GM23248 (cell line): ENCODE data around the gene ADCY7. TPM values are rescaled to one million over a fixed set of nuclear protein-coding genes. Genes with fewer than 3 reads are reported as not detected.

Experiments used
- DNase-seq: peaks from one replicate; pipeline ENCODE4 v3.0.0-alpha.2; 2015
- H2AFZ ChIP-seq: fragments of 200-600 bp; sonication (generic); 2 replicates; pipeline ENCODE4 v1.6.1; 2016; ENCODE audit warnings: antibody characterized with exemption
- H3F3A ChIP-seq: fragments of 200-600 bp; sonication (generic); 2 replicates; pipeline ENCODE4 v1.6.1; 2016; ENCODE audit warnings: mild to moderate bottlenecking, antibody characterized with exemption, mixed run types; ENCODE audit not compliant: insufficient read depth
- H3K27ac ChIP-seq: fragments of 200-600 bp; sonication (generic); 2 replicates; pipeline ENCODE4 v1.5.1; 2016; ENCODE audit warnings: mild to moderate bottlenecking
- H3K27me3 ChIP-seq: fragments of 200-600 bp; sonication (generic); replicated peaks from 2 replicates; pipeline ENCODE4 v1.6.1; 2016; ENCODE audit warnings: mild to moderate bottlenecking; ENCODE audit not compliant: insufficient read depth
- H3K36me3 ChIP-seq: fragments of 200-600 bp; sonication (generic); 2 replicates; pipeline ENCODE4 v1.6.1; 2016; ENCODE audit warnings: low read depth, mild to moderate bottlenecking
- H3K4me1 ChIP-seq: fragments of 200-600 bp; sonication (generic); 2 replicates; pipeline ENCODE4 v1.6.1; 2016; ENCODE audit warnings: mild to moderate bottlenecking; ENCODE audit not compliant: insufficient read depth
- H3K4me2 ChIP-seq: fragments of 200-600 bp; sonication (generic); one replicate; pipeline ENCODE4 v1.6.1; 2016; ENCODE audit warnings: mild to moderate bottlenecking; ENCODE audit not compliant: unreplicated experiment
- H3K4me3 ChIP-seq: fragments of 200-600 bp; sonication (generic); 2 replicates; pipeline ENCODE4 v1.5.1; 2016; ENCODE audit warnings: mild to moderate bottlenecking
- H3K79me2 ChIP-seq: fragments of 200-600 bp; sonication (generic); 2 replicates; pipeline ENCODE4 v1.6.1; 2016; ENCODE audit warnings: mild to moderate bottlenecking; ENCODE audit not compliant: insufficient read depth
- H3K9ac ChIP-seq: fragments of 200-600 bp; sonication (generic); 2 replicates; pipeline ENCODE4 v1.6.1; 2016; ENCODE audit warnings: mild to moderate bottlenecking
- H3K9me2 ChIP-seq: fragments of 200-600 bp; sonication (generic); 2 replicates; pipeline ENCODE4 v1.6.1; 2016; ENCODE audit warnings: mixed run types, mild to moderate bottlenecking, moderate library complexity; ENCODE audit not compliant: insufficient read depth
- H3K9me3 ChIP-seq: fragments of 200-600 bp; sonication (generic); one replicate; pipeline ENCODE4 v1.6.1; 2017; ENCODE audit warnings: low read depth
- H4K20me1 ChIP-seq: fragments of 200-600 bp; sonication (generic); 2 replicates; pipeline ENCODE4 v1.6.0; 2016; ENCODE audit not compliant: insufficient read depth
- EZH2 ChIP-seq: fragments of 200-600 bp; sonication (generic); IDR thresholded peaks from 2 replicates; pipeline ENCODE4 v1.6.1; 2018; ENCODE audit warnings: antibody characterized with exemption, mild to moderate bottlenecking; ENCODE audit not compliant: insufficient read depth, poor library complexity, severe bottlenecking
- EZH2phosphoT487 ChIP-seq: fragments of 200-600 bp; sonication (generic); IDR thresholded peaks from 2 replicates; pipeline ENCODE4 v1.6.1; 2018; ENCODE audit warnings: antibody characterized with exemption, moderate library complexity, mild to moderate bottlenecking, low read depth; ENCODE audit not compliant: insufficient read depth
- WGBS, 2 experiments: methylation state at CpG; one replicate each; pipeline ENCODE4 v1.1.6; 2015 to 2017; ENCODE audit warnings: low lambda C conversion rate in 2 of 2, low coverage in 1 of 2; ENCODE audit errors: missing lambda C conversion rate in 2 of 2; 5-methylcytosine and 5-hydroxymethylcytosine counted together
- in situ Hi-C: fragments of 300-500 bp; cut with MboI; formaldehyde crosslinking; loops from 2 replicates; pipeline ENCODE4 v1.15.0; 2020
- polyA plus RNA-seq: library from polyadenylated mRNA; unstranded; fragments of >200 nt; fragmentation: Nextera tagmentation; extraction: Ambion mirVana; gene quantifications from 2 replicates; pipeline ENCODE4 v1.2.1, GENCODE V29; 2016
- total RNA-seq: library from RNA; depleted of rRNA; stranded (reverse); fragments of >200 nt; shearing (Covaris generic); gene quantifications from 2 replicates; pipeline ENCODE4 v1.2.3, GENCODE V29; 2014

ADCY7 gene
- total and polyA plus RNA-seq, 2 experiments from 2014 or later = 31.9 to 87.4 TPM

DNA sequence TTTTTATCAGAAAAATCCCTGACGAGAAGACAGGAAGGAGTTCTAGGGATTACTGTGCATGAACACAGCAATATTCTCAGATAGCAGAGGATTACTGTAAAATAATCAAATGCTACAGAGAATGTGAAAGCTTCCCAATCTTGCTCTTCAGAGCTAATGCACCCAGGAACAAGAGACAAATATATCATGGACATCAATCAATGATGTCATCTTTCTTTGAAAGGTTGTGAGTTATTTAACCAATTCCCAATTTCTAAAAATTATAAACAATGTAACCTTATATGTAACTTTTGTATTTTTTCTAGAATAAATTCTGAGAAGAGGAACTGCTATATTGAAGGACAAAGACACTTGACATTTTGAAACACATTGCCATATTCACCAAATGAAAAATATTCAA is 56.0 kb downstream of the ADCY7 start:
- H3K27me3 ChIP-seq = no peaks in the 10 kb centered on the region
- H3K4me3 ChIP-seq = no peak overlapping the region
- no peaks in the 10 kb centered on the region for H4K20me1 ChIP-seq
- H3K36me3 ChIP-seq = peaks cover 58% of the 10 kb centered on the region
- H3K4me1 ChIP-seq = peaks cover 8% of the 10 kb centered on the region
- in situ Hi-C loops = no loop called here
- TF ChIP-seq EZH2phosphoT487 = no peak
- no peak for TF ChIP-seq EZH2
- H3K9ac ChIP-seq = no peak overlapping the region
- H3K79me2 ChIP-seq = peaks cover 6% of the 10 kb centered on the region; the same call in 1 of the 2 replicates
- no peaks in the 10 kb centered on the region for H3K9me3 ChIP-seq
- H3K9me2 ChIP-seq = no peaks in the 10 kb centered on the region
- no peak overlapping the region for H3K27ac ChIP-seq
- DNase-seq = no peak
- no peak overlapping the region for H3K4me2 ChIP-seq
- 89 to 100% methylated on average over 1 of the region's 1 CpG for WGBS, 2 experiments
- peaks cover 27% of the 10 kb centered on the region for H3F3A ChIP-seq
- H2AFZ ChIP-seq = no peak overlapping the region

DNA sequence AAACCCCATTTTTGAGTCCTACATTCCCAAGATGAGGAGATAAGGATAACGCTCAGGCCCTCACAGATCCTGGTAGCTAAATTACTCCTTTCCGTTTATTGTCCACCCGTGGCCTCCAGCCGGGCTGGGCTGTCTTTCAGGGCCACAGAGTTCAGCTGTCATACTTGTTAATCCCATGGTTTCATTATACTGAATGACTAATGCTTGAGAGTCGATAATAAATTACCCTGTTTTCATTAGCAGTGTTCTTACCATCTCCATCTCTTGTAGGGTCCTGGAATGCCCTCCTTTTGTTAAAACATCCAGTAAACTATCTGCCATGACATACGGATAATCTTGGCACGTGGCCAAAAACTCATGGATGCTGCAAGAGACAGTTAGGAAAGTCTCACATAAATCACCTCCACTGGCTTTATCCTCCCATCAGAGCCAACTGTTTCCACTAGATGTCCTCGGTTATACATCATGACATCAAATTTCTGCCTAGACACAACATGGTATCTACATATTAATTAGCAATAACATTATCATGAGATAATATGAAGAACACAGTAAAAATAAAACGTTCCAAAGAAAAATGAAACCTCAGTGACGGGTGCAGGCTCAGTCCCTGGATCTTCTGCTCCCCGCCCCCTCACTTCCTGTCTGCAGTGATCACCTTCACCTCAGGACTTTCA is 57.1 kb downstream of the ADCY7 start:
- Histone ChIP-seq H3K9ac (no peak overlapping the region), H3K9me3 (no peaks in the 10 kb centered on the region), H2AFZ (no peak overlapping the region), H3K9me2 (no peaks in the 10 kb centered on the region), H3F3A (peaks cover 32% of the 10 kb centered on the region), H3K4me3 (no peak overlapping the region), H3K36me3 (peaks cover 47% of the 10 kb centered on the region), H3K79me2 (no peaks in the 10 kb centered on the region), H3K4me1 (peaks cover 8% of the 10 kb centered on the region), H4K20me1 (no peaks in the 10 kb centered on the region), H3K27me3 (no peaks in the 10 kb centered on the region), H3K4me2 (no peak overlapping the region), H3K27ac (peak overlapping the region; percentile 30)
- peak; percentile 62 for DNase-seq
- in situ Hi-C loops = no loop called here
- TF ChIP-seq EZH2 (no peak), EZH2phosphoT487 (no peak)
- 42% methylated on average over 11 of the region's 11 CpGs for WGBS, 2 experiments

DNA sequence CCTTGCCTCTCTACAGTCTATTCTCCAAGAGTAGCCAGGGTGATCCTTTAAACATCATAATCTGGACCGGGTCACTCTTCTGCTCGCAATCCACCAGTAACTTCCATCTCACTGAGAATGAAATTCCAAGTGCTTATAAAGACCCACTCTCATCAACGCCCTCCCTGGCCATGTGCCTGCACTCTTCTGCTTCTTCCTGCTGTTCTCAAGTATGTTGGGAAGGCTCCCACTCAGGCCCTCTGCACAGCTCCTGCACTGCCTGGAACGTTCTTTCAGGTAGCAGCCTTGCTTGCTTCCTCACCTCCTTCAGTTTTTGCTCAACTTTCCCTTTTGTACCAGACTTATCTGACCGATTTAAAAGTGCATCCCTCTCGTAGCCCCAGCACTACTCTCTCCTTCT is 58.0 kb downstream of the ADCY7 start:
- no peak overlapping the region for H3K9ac ChIP-seq
- H3K4me2 ChIP-seq = no peak overlapping the region
- peaks cover 32% of the 10 kb centered on the region for H3F3A ChIP-seq
- H3K36me3 ChIP-seq = peaks cover 44% of the 10 kb centered on the region
- H3K4me1 ChIP-seq = peaks cover 8% of the 10 kb centered on the region
- H2AFZ ChIP-seq = no peak overlapping the region
- no peaks in the 10 kb centered on the region for H3K9me3 ChIP-seq
- no peaks in the 10 kb centered on the region for H3K79me2 ChIP-seq
- H4K20me1 ChIP-seq = no peaks in the 10 kb centered on the region
- no peak overlapping the region for H3K27ac ChIP-seq
- TF ChIP-seq EZH2 = no peak
- no peak for TF ChIP-seq EZH2phosphoT487
- DNase-seq = no peak
- H3K9me2 ChIP-seq = no peaks in the 10 kb centered on the region
- H3K4me3 ChIP-seq = no peak overlapping the region
- in situ Hi-C loops = no loop called here
- WGBS, 2 experiments = 96 to 99% methylated on average over 6 of the region's 6 CpGs
- H3K27me3 ChIP-seq = no peaks in the 10 kb centered on the region

DNA sequence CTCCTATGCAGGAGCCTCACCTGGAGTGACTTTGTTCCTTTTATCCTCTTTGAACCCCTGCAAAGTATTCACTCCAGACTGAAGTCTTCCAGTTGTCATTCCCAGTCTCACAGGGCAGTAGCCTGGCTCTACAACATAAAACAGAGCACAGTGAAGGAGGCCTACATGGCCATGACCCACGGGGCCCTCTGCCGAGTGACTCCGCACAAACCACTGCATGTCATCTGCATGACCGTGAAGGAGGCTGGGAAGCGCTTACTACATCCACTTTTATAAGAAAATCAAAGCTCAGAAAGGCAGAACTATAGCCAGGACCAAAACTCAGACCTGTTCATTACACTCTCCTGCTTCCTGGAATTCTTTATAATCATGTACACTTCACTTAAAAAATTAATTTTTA is 59.9 kb downstream of the ADCY7 start:
- peaks cover 30% of the 10 kb centered on the region for H3K36me3 ChIP-seq

More for the DNA sequence above, 59.9 kb downstream of the ADCY7 start:
- no peak overlapping the region for H3K4me3 ChIP-seq
- H3K4me1 ChIP-seq = peaks cover 8% of the 10 kb centered on the region
- H3K9me3 ChIP-seq = no peaks in the 10 kb centered on the region
- no peaks in the 10 kb centered on the region for H3K9me2 ChIP-seq
- no peak for TF ChIP-seq EZH2phosphoT487
- no peak for TF ChIP-seq EZH2
- H3K27ac ChIP-seq = no peak overlapping the region
- no peak overlapping the region for H2AFZ ChIP-seq
- H3K79me2 ChIP-seq = peaks cover 3% of the 10 kb centered on the region; the same call in 1 of the 2 replicates
- in situ Hi-C loops = no loop called here
- no peaks in the 10 kb centered on the region for H4K20me1 ChIP-seq
- H3F3A ChIP-seq = peaks cover 32% of the 10 kb centered on the region
- DNase-seq = no peak
- no peak overlapping the region for H3K9ac ChIP-seq
- H3K27me3 ChIP-seq = no peaks in the 10 kb centered on the region
- 79 to 82% methylated on average over 5 of the region's 5 CpGs for WGBS, 2 experiments
- no peak overlapping the region for H3K4me2 ChIP-seq
